GM12872 (cell line): ENCODE results near the gene MICAL1.

Source experiments
- TF ChIP-seq, protein P1 (sequence below): IDR thresholded peaks from 3 replicates; pipeline ENCODE4 v1.5.1; 2011; ENCODE audit warnings: low read depth, mild to moderate bottlenecking, low read length, moderate library complexity; ENCODE audit not compliant: insufficient read depth

The MICAL1 gene

DNA sequence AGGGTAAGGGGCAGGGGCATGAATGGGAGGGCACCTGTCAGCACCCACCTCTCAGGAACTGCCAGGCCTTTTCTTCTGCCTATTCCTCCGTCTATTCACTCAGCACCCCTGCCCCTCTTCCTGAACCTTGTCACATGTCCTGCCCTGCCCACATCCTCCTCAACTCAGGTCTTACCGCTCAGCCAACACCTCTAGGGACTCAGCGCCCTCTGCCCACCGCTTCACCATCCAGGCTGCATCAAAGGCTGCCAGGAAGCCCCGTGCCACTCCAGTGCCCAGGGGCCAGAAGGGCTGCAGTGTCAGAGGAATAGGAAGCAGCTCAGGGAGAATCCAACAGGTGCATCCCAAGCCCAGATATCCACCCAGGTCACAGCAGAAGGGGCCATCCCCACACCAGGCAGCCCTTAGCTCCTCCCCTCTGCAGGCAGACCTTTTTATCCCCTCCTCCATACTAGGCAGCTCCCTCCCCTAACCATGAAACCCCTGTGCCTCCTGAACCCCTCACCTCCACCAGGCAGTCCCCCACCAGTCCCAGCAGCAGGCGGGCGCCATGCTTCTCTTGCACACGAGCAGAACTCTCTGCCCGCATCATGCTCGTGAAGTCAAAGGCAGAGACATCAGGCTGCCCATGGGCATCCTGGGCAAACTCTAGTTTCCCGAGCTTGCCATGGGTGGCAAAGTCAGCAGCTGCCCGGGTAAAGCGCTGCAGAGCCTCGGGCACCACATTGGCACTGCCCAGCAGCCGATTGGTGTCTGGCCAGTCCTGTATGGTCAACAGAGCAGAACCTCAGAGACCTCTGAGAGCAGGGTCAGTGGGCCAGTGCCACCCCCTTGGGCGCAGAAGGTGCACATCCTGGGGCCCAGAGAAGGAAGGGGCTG is 5.5 kb downstream of the MICAL1 start:
- TF ChIP-seq, protein P1, sequence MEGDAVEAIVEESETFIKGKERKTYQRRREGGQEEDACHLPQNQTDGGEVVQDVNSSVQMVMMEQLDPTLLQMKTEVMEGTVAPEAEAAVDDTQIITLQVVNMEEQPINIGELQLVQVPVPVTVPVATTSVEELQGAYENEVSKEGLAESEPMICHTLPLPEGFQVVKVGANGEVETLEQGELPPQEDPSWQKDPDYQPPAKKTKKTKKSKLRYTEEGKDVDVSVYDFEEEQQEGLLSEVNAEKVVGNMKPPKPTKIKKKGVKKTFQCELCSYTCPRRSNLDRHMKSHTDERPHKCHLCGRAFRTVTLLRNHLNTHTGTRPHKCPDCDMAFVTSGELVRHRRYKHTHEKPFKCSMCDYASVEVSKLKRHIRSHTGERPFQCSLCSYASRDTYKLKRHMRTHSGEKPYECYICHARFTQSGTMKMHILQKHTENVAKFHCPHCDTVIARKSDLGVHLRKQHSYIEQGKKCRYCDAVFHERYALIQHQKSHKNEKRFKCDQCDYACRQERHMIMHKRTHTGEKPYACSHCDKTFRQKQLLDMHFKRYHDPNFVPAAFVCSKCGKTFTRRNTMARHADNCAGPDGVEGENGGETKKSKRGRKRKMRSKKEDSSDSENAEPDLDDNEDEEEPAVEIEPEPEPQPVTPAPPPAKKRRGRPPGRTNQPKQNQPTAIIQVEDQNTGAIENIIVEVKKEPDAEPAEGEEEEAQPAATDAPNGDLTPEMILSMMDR: no peak

DNA sequence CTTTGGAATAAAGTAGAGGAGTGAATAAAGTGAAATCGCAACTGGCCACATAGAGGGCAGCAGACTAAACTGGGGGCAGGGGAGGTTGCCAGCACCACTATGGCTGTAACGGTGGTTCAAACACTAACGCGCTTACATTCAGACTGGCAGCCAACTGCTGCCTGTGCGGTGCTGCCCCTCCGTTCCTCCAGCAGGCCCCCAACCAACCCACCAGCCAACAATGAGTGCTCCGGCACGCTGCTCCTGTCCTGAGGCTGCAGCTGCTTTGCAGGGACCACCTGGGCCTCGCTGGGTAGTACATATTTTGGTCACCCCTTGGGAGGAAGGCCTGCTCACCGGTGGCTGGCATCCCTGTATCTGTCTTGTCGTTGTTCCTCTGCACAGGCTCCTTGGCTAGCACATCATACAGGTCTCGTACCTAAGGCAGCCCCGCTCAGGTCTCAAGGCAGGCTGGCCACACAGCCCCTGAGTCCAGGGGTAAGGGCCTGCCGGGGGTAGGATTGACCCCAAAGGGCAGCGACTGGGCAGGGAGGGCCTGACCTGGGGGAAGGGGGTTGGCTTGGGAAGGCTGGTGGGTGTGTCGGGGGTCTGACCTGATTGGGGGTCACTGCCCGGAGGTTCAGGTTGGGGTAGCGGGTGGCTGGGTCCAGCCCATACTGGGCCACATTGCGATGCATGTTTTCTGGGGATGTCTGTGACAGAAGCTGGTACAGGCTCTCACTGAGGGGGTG is 6.3 kb downstream of the MICAL1 start:
- TF ChIP-seq, protein P1: no peak

DNA sequence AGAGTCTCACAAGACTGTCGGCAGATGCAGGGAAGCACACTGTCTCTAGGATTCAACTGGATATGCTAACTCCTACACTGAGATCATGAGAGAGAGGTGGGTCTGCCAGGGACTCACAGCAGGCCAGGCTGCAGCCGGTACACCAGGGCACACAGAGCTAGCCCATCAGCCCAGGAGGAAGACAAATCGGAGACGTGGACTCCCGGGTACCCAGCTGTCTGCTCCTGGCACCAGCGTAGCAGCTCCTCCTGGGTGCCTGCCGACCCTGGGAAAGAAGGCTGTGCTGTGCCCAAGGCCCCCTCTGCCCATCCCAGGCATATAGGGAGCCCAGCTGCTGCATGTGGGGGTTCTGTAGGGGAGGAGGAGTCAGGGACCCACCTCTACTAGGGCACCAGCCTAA is 7.0 kb downstream of the MICAL1 start:
- TF ChIP-seq, protein P1: no peak

DNA sequence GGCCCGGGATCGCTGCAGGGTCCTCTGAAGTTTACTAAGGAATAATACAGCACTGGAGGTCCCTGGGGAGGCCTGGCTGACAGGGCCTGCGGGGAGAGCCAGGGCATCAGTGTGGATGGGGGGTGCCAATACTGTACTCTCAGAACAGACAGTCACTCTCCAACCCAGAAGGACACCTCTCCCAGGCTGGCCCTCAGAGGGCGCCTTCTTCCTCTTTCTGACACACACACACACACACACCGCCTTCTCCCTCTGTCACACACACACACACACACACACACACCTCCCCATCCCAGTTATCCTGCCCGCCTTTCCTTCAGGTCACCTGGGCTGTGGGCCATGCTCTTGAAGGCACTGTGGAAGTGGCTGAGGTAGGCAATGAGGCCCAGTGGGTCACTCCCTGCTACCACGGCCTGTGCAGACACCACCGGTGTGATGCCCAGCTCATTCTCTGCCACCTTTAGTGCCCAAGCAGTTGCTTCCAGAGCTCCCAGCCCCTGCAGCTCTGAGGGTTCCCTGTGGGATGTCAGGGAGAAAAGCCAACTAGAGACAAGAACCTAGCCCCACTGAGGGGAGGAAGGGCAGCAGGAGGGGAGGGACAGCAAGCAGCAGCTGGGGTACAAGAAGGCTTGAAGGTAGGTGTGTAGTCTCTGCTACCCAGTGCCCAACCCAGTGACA is 7.6 kb downstream of the MICAL1 start:
- TF ChIP-seq, protein P1: no peak

DNA sequence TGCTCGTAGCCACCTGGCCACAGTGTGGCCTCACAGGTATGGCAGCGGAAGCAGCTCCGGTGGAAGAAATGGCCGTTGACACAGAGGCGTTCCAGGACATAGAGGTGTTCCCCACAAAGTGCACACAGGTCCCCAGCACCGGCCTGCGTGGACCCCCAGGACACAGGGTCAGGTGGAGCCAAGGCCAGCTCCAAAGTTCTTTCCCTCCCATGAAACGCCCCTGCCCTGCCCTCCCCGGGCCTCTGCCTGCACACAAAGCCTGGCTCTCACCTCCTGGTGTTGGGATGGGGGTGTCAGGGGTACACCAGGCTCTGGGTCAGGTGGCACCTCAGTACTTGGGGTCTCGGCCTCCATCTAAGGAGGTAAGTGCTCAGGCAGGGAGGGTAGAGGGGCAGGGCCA is 8.5 kb downstream of the MICAL1 start:
- TF ChIP-seq, protein P1: no peak

DNA sequence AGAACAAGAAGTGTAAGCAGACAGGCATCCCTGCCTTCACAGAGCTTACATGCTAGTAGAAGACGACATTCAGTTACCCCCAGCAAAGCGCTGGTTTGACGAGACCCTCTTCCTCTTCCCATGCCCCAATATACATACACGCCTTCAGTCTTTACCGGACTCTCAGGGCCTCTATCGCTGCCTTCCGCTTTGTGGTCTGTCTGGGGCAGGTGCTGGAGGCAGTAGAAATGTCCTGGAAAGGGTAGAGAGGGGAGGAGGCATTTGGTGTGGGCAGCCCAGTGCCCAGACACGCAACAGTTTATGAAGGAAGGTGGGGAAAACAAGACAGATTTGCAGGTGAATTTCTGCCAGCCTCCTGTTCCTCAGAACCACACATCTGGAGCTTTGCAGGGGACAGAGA is 9.0 kb downstream of the MICAL1 start:
- TF ChIP-seq, protein P1: no peak

DNA sequence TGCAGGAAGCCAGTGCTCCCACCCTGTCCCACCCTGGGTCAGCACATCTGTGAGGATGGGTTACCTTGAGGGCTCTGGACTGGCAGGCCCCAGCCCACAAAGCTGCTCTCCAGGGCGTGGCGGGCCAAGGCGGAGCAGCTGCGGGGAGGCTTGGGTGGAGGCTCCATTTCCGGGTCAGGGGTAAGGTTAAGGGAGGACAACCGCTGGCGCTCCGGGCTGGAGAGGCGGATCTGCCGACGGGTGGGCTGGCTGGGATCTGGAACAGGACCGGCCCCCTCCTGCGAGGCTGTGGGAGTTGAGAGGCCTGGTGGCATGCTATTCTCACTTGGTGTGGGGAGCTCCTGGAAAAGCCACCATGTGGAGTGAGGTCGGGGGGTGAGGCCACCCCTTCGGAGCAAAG is 9.5 kb downstream of the MICAL1 start:
- TF ChIP-seq, protein P1: no peak
